Upper lobe of left lung (tissue), 6 donors: ENCODE data around the gene ODAD4. TPM values are rescaled to one million over a fixed set of nuclear protein-coding genes. Genes with fewer than 3 reads are reported as not detected.
A peak's percentile ranks its signal among the peaks of the same experiment; 100 is the strongest.

Experiments
- ATAC-seq, 2 donors: fragments of 200-7000 bp; cut with Tn5 transposase; one replicate each; pipeline ENCODE4 v1.9.1; 2022; ENCODE audit warnings: mild to moderate bottlenecking in 2 of 2, moderate library complexity in 2 of 2; ENCODE audit not compliant: low FRiP score in 2 of 2
- DNase-seq, 2 donors: peaks; one replicate each; pipeline ENCODE4 v3.0.0-alpha.2; 2019 to 2020
- H3K27ac ChIP-seq, 4 donors: fragments of 200-600 bp; sonication (generic); one replicate each; pipeline ENCODE4 v1.5.1; 2016 to 2019
- H3K27me3 ChIP-seq, 4 donors: fragments of 200-600 bp; sonication (generic); one replicate each; pipeline ENCODE4 v1.5.1; 2017 to 2019
- H3K36me3 ChIP-seq, 4 donors: fragments of 200-600 bp; sonication (generic); one replicate each; pipeline ENCODE4 v1.5.1; 2016 to 2019
- H3K4me1 ChIP-seq, 4 donors: fragments of 200-600 bp; sonication (generic); one replicate each; pipeline ENCODE4 v1.5.1; 2018 to 2019
- H3K4me3 ChIP-seq, 4 donors: fragments of 200-600 bp; sonication (generic); one replicate each; pipeline ENCODE4 v1.5.1; 2017 to 2019; ENCODE audit warnings: mild to moderate bottlenecking in 2 of 4, moderate library complexity in 1 of 4
- H3K9me3 ChIP-seq, 4 donors: fragments of 200-600 bp; sonication (generic); one replicate each; pipeline ENCODE4 v1.5.1; 2018 to 2019
- CTCF ChIP-seq, 6 experiments: fragments of 450-650 bp in 4 of 6; fragments of 200-600 bp in 2 of 6; sonication (generic) in 2 of 6; IDR thresholded peaks; one replicate each; pipeline ENCODE4 v1.5.1; 2016 to 2019; ENCODE audit warnings: antibody characterized with exemption in 6 of 6
- EP300 ChIP-seq, 4 donors: sonication (generic); formaldehyde crosslinking; IDR thresholded peaks; one replicate each; pipeline ENCODE4 v1.5.1; 2017; ENCODE audit warnings: antibody characterized with exemption in 4 of 4, control low read depth in 2 of 4
- POLR2A ChIP-seq, 4 donors: fragments of 450-650 bp; IDR thresholded peaks; one replicate each; pipeline ENCODE4 v1.5.1; 2016 to 2017; ENCODE audit warnings: antibody characterized with exemption in 4 of 4, mild to moderate bottlenecking in 2 of 4
- POLR2AphosphoS5 ChIP-seq, 2 donors: sonication (generic); formaldehyde crosslinking; IDR thresholded peaks; one replicate each; pipeline ENCODE4 v1.5.1; 2017; ENCODE audit warnings: antibody characterized with exemption in 2 of 2
- WGBS, 2 donors: methylation state at CpG; one replicate each; pipeline ENCODE4 v1.1.5; 2017 to 2018; 5-methylcytosine and 5-hydroxymethylcytosine counted together
- total RNA-seq, 6 donors: library from RNA; depleted of rRNA in 4 of 6; stranded (reverse); fragments of >200 nt in 4 of 6; gene quantifications; one replicate each; pipeline versions ENCODE4 v1.1.0 to v1.2.1, GENCODE V29; 2016 to 2021
- donor health status: DM: no; HTN: no; CAD: no; lungs with moderate emphysema.
- donor health status: DM: no; HTN: yes; CAD: no; lungs with severe emphysema.

The ODAD4 gene
- total RNA-seq: 10 to 100 TPM in 2 of 6 donors, 1 to 10 TPM in 4; 1.2 to 16.9 (median 4.8) TPM

- peak; percentile 98 to 99 for ATAC-seq
- peak; percentile 97 for DNase-seq
- H3K9me3 ChIP-seq: no peaks in the 10 kb centered on the region
- H3K4me3 ChIP-seq: peak within 1 kb of the TSS; percentile 41 to 64 (median 52)
- no peaks in the 10 kb centered on the region for H3K27me3 ChIP-seq
- no peaks in the 10 kb centered on the region for H3K36me3 ChIP-seq
- WGBS, 2 donors: 1 to 2% methylated on average over 43 of the region's 43 CpGs
- peaks cover 11 to 30% (median 14%) of the 10 kb centered on the region in 4 donors for H3K4me1 ChIP-seq
- peak; percentile 86 to 94 for TF ChIP-seq POLR2AphosphoS5 (IDR thresholded peaks at IDR 0.05)
- peak; percentile 19 to 89 (median 77) for TF ChIP-seq CTCF (IDR thresholded peaks at IDR 0.05)
- peak in 2 of 4 donors; percentile 60 to 87 for TF ChIP-seq POLR2A (IDR thresholded peaks at IDR 0.05)
- TF ChIP-seq EP300 (IDR thresholded peaks at IDR 0.05): no peak
- H3K27ac ChIP-seq: peak within 1 kb of the TSS; percentile 67 to 87 (median 86)
Observed at GRCh38 chr17:41930009-41930832, at the start of gene ODAD4. TSS of gene ODAD4 (plus strand) at chr17:41930617. CDS start at chr17:41930724, 107 bp downstream.

DNA sequence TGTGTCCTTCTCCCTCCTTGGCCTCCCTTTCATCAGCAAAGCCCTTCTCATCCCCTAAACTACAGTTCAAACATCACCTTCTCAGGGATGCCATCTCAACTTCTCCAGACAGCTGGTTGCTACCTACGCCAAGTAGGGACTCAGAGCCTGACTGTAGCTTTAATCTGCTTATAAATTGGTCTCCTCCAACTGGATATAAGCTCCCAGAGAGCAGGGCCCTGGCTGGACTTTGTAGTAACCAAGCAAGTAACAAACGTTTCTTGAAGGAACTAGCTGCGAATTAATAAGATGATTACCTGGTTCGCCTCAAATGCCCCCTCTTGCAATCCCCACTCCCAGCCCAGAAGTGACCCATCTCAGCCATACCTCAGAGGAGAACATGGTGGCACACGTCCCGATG lies 47.7 kb upstream of the ODAD4 start:
- DNase-seq (no peak), ATAC-seq (no peak)
- Histone ChIP-seq H3K9me3 (no peaks in the 10 kb centered on the region), H3K4me1 (no peaks in the 10 kb centered on the region), H3K27me3 (no peaks in the 10 kb centered on the region), H3K4me3 (no peak overlapping the region), H3K27ac (no peak overlapping the region), H3K36me3 (peaks cover 44 to 95% (median 80%) of the 10 kb centered on the region in 4 donors)
- no peak for TF ChIP-seq CTCF (IDR thresholded peaks at IDR 0.05)
- 90 to 92% methylated on average over 6 of the region's 6 CpGs for WGBS, 2 donors

DNA sequence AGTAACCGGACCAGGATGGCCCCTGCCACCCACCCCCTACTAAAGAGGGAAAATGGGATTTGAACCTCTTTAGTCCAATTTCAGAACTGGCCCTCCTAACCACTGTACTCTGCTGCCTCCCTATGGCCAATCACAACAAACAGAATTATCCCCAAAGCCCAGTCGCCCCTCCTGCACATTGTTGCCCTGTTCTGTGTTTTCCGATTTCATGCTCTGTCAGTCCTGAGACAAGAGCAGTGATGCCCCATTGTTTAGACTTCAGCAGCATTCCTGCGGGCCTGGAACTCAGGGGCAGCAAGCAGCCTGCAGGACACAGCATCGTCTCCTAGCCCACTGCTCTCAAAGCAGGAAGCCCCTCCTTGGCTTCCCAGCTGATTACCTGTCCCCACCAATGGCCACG lies 44.7 kb upstream of the ODAD4 start:
- 90 to 91% methylated on average over 6 of the region's 6 CpGs for WGBS, 2 donors
- H3K36me3 ChIP-seq: peaks cover 34 to 96% (median 82%) of the 10 kb centered on the region in 4 donors
- no peak overlapping the region for H3K4me3 ChIP-seq
- H3K9me3 ChIP-seq: no peaks in the 10 kb centered on the region
- TF ChIP-seq POLR2AphosphoS5 (IDR thresholded peaks at IDR 0.05) (no peak), CTCF (IDR thresholded peaks at IDR 0.05) (peak in 1 of 6 experiments; percentile 18), POLR2A (IDR thresholded peaks at IDR 0.05) (no peak), EP300 (IDR thresholded peaks at IDR 0.05) (no peak)
- no peaks in the 10 kb centered on the region for H3K4me1 ChIP-seq
- no peaks in the 10 kb centered on the region for H3K27me3 ChIP-seq
- ATAC-seq (no peak), DNase-seq (no peak)
- H3K27ac ChIP-seq: no peak overlapping the region

GRCh38 chr17:41888332-41888965 lies 42.0 kb upstream of the ODAD4 start:
- ATAC-seq: no peak

More at GRCh38 chr17:41888332-41888965, 42.0 kb upstream of the ODAD4 start:
- Histone ChIP-seq H3K4me1 (no peaks in the 10 kb centered on the region), H3K27me3 (no peaks in the 10 kb centered on the region), H3K4me3 (no peak overlapping the region), H3K27ac (no peak overlapping the region), H3K36me3 (peaks cover 49 to 99% (median 91%) of the 10 kb centered on the region in 4 donors), H3K9me3 (no peaks in the 10 kb centered on the region)
- DNase-seq: no peak
- 81 to 83% methylated on average over 6 of the region's 6 CpGs for WGBS, 2 donors
- no peak for TF ChIP-seq CTCF (IDR thresholded peaks at IDR 0.05)
- no peak for TF ChIP-seq EP300 (IDR thresholded peaks at IDR 0.05)
- TF ChIP-seq POLR2AphosphoS5 (IDR thresholded peaks at IDR 0.05): no peak
- no peak for TF ChIP-seq POLR2A (IDR thresholded peaks at IDR 0.05)
